ENCODE measurements around the gene TRIP10.

Gene TRIP10

GRCh38 chr19:6725513-6726231 is 13.8 kb upstream of the TRIP10 start:
- no peak for DNase-seq

- peak in 18 of 56 donors; percentile 5 to 57 (median 16) for DNase-seq
These were observed 11.1 kb upstream of the TRIP10 start for GRCh38 chr19:6728346-6728745.

- no peak for DNase-seq
These were observed 9.8 kb upstream of the TRIP10 start for GRCh38 chr19:6729573-6730152.

DNA sequence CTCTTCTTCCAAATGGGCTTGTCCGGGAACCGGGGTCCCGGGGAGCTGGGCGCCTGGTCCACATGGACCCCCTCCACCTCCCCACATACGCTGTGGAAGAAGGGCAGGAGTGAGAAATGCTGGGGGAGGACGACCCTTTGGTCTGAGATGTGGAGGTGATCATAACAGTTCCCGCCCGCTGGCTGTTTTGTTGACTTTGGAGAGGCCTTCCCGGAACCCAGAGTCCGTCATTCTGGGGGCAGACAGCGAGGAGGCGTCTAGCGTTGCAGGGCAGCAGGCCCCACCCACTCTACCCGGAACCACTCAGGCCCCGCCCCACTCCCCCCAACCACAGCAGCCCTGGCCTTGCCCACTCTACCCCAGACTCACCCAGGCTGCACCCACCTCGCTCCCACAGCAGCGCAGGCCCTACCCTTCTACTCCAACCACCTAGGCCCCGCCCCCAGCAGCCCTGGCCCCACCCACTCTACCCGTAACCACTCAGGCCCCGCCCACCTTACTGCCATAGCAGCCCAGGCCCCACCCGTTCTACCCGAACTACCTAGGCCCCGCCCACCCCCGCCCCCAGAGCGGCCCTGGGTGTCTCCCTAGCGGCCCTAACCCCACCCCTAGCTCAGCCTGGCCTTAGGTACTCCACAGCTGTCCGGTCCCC is 9.2 kb upstream of the TRIP10 start:
- DNase-seq = peak in 48 of 56 donors; percentile 5 to 80 (median 47)

DNA sequence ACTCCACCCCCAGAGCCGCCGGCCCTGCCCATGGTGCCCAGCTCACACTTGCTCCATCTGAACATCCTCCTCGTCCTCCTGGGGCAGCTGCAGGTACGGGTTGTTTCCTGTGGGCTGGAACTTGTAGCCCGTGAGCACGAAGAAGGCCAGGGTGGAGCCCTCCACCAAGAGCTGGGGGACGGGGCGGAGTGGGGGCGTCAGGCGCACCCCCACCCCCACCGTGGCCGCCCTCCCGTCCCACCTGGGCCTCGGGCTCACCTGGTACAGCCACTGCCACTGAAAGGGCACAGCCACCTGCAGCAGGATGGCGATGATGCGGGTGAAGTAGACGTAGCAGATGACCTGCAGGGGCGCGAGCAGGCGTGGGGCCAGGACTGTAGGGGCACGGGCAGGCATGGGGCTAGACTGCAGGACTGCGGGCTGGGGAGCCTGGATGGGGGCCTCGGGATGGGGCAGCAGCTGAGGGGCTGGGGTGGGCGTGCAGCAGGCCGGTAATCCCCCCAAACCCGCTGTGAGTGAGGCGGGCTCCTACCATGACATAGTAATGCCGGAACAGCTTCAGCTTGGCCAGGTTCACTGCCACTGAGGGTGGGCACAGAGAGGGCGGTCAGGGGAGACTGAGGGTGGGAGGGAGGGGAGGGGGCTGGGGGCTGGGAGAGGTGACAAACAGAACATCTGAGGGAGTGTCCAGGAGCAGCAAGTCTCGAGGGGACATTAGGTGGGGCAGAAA is 8.4 kb upstream of the TRIP10 start:
- DNase-seq = no peak

GRCh38 chr19:6731822-6732221 is 7.7 kb upstream of the TRIP10 start:
- DNase-seq = no peak

DNA sequence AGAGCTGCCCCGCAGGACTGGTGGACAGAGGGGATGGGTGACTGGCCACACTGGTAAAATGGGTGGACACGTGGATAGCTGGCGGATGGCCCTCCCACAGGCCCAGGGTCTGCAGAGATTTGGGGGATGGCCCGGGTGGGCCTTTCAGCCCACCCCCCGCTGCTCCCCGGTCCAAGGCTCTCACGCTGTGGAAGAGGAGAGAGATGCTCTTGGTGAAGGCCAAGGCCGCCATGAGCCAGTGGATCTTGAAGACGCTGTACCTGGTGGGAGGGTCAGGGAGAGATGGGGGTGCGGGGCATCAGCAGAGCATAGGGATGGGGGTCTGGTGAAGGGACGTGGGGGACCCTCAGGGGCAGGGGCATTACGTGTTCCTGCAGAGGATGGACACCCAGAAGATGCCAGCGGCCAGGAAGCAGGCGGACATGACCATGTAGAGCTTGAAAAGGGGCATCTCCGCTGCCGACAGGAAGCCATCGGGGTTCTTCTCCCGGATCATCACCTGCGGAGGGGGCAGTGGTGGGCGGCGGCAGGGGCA is 6.6 kb upstream of the TRIP10 start:
- DNase-seq = no peak

DNA sequence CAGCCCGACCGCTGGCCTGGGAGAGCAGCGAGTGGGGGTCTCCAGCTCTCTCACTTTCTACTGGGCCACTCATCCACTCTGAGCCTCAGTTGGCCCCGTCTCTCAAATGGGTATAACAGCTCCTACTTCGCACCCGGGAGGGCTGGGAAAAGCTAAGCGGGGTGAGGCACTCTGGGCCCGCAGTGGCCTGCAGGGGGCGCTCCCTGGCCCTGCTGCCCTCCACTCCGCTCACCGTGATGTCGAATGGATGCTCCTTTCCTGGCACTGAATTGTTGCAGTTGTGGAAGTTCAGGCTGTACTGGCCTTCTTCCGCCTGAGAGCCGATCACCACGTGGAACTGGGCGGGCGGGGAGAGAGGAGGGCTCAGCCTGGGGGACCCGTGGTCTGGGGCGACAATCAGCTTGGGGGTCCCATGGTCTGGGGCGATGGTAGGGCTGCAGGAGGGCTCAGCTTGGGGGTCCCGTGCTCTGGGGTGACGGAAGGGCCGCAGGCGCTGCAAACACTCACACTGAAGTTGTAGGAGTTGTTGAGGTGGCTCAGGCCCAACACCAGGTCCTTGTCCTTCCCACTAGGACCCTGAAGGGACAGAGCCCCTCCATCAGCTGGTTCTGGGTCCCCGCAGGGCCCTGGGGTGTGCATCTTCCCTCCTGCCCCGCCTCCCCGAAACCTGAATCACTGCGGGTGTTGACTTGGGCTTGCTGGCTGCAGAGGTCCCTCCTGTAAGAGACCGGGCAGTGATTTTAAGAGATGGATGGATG is 6.0 kb upstream of the TRIP10 start:
- no peak for DNase-seq

DNA sequence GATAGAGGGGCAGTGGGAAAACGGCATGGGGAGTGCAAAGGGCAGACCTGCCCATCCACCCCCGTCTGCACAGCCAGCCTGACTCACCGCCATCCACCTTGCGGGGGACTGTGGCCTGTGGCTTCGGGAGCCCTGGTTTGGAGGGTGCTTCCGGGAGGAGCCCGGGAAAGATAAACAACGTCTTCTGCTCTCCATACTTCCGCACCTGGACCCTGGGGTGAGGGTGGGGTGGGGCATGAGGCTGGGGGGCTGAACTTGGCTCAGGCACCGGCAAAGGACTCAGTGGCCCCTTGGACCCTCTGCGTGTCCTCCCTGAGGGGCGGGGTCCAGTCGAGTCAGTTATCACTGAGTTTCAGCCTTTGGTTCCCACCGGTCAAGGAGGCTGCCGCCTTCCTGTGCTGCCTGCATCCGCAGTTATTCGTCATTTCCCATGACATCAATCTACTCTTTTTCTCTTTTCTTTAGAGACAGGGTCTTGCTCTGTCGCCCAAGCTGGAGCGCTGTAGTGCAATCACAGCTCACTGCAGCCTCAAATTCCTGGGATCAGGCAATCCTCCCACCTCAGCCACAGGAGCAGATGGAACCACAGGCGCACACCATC is 5.3 kb upstream of the TRIP10 start:
- no peak for DNase-seq

- DNase-seq = no peak
These were observed 4.1 kb upstream of the TRIP10 start for GRCh38 chr19:6735181-6735911.

GRCh38 chr19:6736169-6736916 is 3.1 kb upstream of the TRIP10 start:
- DNase-seq = peak in 48 of 56 donors; percentile 6 to 73 (median 43)

DNA sequence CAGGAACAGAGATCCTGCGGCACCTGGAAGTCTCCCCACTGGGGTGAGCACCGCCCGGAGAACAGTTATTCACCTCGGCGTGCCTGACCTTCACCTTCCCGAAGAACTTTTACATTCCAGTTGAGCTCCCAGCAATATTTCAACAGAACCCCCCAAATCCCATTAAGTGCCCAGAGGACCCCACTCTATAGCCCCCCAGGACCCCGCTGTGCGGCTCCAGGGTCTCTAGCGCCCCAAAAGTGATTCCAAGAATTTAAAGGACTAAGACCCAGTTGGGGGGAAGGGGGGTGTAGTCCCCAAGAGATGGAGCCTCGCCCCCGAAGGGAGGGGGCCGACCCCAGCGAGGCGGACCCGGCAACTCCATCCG is 2.6 kb upstream of the TRIP10 start:
- peak in 3 of 56 donors; percentile 61 to 62 (median 61) for DNase-seq

- DNase-seq = peak; percentile 93 to 100 (median 100)
These were observed 2.1 kb upstream of the TRIP10 start, which contains the start of gene GPR108 for GRCh38 chr19:6737284-6737872. Gene GPR108 (minus strand): TSS chr19:6737580. CDS start chr19:6737576, 4 bp downstream.

DNA sequence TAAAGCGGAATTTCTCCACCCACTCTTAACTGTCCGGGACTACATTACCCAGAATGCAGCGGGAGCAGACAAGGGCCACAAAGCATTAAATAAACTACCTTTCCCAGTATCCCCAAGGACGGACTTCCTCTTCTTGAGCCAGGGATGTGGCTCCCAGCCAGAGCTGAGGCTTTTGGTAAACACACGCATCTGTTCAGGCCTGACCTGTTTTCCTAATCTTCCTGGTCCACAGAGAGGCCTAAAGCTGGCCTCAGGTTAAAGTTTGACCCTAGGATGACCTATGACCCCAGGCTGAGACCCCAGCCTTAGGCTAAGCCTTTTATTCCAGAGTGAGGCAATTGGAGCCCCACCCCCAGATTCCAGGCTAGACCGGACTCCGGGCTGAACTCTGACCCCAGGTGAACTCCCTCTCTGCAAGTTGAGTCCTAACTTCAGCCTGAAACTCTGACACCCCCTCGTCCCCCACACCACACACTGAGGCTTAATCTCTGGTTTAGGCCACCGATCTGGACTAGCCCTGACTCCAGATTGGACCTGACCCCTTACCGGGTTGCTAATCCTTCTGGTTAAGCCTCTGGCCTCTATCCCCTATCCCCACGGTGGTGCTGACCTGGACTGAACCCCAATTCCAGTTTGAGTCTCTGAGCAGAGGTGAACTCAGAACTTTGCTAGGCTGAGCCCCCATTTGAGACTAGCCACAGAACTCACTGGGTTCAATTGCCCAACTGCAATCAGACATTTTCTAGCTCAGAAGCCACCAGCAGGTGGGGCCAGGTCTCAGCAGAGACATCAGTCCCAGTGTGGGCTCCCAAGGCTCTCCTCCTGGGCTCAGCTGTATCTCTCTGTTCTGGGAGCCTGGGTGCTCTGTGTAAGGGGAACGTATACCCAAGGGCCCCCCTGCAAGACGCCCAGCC is 1.4 kb upstream of the TRIP10 start:
- peak in 51 of 56 donors; percentile 24 to 100 (median 68) for DNase-seq

GRCh38 chr19:6738787-6739389 is 592 bp upstream of the TRIP10 start:
- peak in 4 of 56 donors; percentile 25 to 56 (median 43) for DNase-seq

DNA sequence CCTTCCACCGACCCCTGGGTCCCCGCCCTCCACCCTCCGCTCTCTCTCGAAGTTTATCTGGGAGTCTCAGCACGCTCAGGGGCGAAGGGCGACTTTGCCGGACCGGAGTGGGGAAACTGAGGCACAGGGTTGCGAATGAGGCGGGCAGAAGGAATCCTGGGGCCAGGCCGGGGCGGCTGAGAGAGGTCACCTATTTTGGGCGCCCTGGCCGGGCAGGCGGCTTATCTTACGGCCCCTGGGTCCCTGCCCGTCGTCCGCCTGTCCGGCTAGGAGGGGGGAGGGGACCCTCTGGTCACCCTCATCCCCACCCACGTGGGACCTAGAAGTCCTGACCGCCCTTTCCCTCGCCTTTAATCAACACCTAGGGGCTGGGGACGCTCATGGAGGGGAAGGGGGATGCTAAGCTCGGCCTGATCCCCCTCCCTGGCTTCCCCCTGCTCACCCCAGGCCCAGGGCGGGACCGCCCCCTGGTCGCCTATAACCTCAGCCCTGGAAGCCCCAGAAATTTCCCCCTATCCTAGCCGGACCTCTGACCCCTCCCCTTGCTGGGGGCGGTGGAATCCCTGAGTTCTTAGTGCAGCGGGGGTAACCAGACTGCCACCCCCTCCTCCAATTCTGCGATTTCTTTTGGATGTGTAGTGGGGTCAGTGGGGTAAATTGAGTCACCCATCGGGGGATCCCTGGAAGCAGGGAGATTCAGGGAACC is 556 bp downstream of the TRIP10 start:
- DNase-seq = peak in 1 of 56 donors; percentile 1
